Coronary artery (tissue), 2 donors: ENCODE measurements around the gene NEK2.
A peak's percentile ranks its signal among the peaks of the same experiment; 100 is the strongest.

Experiments
- DNase-seq: peaks from one replicate; pipeline ENCODE4 v3.0.0-alpha.2; 2017; ENCODE audit warnings: low spot score
- H3K27ac ChIP-seq, 2 donors: fragments of 200-600 bp; sonication (generic); one replicate each; pipeline ENCODE4 v1.5.1; 2016 to 2019
- H3K4me3 ChIP-seq: fragments of 200-600 bp; sonication (generic); 2 replicates; pipeline ENCODE4 v1.5.1; 2016; ENCODE audit warnings: mild to moderate bottlenecking, moderate library complexity
- CTCF ChIP-seq: fragments of 200-600 bp; sonication (generic); IDR thresholded peaks from one replicate; pipeline ENCODE4 v1.5.1; 2019; ENCODE audit warnings: antibody characterized with exemption

Gene NEK2

GRCh38 chr1:211654838-211655787, 20.3 kb downstream of the NEK2 start:
- no peak overlapping the region for H3K27ac ChIP-seq
- peak; percentile 90 for DNase-seq
- peak overlapping the region; percentile 43 for H3K4me3 ChIP-seq
- TF ChIP-seq CTCF, result peak; percentile 88

DNA sequence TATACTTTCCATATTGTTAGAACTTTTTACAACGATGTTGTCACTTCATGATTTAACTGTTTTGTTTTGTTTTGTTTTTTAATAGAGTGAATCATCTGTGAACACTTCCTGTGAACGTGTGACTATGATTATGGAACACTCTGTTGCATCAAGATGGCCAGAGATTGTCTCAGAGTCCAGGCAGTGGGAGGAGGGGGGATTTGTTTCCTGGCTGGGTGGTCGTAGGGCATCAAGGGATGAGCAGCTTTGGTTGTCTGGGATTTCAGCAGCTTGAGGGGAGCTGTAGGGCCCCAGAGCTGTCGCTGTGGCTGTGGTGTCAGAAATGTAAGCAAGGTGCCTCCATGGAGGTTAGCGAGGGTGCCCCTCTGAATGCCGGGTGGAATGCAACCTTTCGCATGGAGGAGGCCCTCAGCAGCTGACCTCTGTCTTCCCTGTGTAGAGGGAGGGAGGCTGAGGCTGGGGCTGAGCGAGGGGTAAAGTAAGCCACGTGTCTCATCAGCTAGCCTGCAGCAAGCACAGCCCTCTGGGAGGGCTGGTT, 21.4 kb downstream of the NEK2 start:
- no peak overlapping the region for H3K4me3 ChIP-seq
- no peak for TF ChIP-seq CTCF
- DNase-seq, result no peak
- no peak overlapping the region for H3K27ac ChIP-seq

- no peak overlapping the region for H3K27ac ChIP-seq
- no peak overlapping the region for H3K4me3 ChIP-seq
- no peak for DNase-seq
- no peak for TF ChIP-seq CTCF
Measured at GRCh38 chr1:211653293-211653692, 22.1 kb downstream of the NEK2 start.

GRCh38 chr1:211652371-211652770, 23.1 kb downstream of the NEK2 start:
- no peak for TF ChIP-seq CTCF
- Histone ChIP-seq H3K27ac (no peak overlapping the region), H3K4me3 (no peak overlapping the region)
- DNase-seq, result no peak

- DNase-seq, result no peak
- TF ChIP-seq CTCF, result no peak
- Histone ChIP-seq H3K4me3 (no peak overlapping the region), H3K27ac (no peak overlapping the region)
Measured at GRCh38 chr1:211650904-211651303, 24.5 kb downstream of the NEK2 start.

- peak; percentile 66 for TF ChIP-seq CTCF
- H3K27ac ChIP-seq, result no peak overlapping the region
- H3K4me3 ChIP-seq, result no peak overlapping the region
- DNase-seq, result no peak
Measured at GRCh38 chr1:211648980-211649934, 26.2 kb downstream of the NEK2 start.
